OCI-LY1 (cell line): ENCODE data around the gene CLCA2.

Experiments
- CTCF ChIP-seq: fragments of 200-600 bp; sonication (generic), shearing (Covaris generic); IDR thresholded peaks from 2 replicates; pipeline ENCODE4 v1.5.1; 2017; ENCODE audit warnings: mild to moderate bottlenecking, antibody characterized with exemption, low read length, moderate library complexity, mixed read lengths
- EZH2 ChIP-seq: fragments of 200-600 bp; sonication (generic), shearing (Covaris generic); IDR thresholded peaks from 2 replicates; pipeline ENCODE4 v1.8.0; 2017; ENCODE audit warnings: borderline replicate concordance, mixed run types, mild to moderate bottlenecking, antibody characterized with exemption, low read length, moderate library complexity, mixed read lengths

- no peak for TF ChIP-seq CTCF
- TF ChIP-seq EZH2, result no peak
Observed at GRCh38 chr1:86449103-86449502, 25.1 kb downstream of the CLCA2 start.
